Stimulated activated CD8-positive, alpha-beta memory T cell treated with anti-CD3 and anti-CD28 coated beads, Interleukin-2, amount 100 ng/mL, for 48 hours (primary cell): ENCODE results near the gene GORAB.

ENCODE experiments used
- DNase-seq, 2 donors: peaks; one replicate each; pipeline ENCODE4 v3.0.0-alpha.2; 2020; ENCODE audit warnings: low read depth in 2 of 2

GORAB gene

DNA sequence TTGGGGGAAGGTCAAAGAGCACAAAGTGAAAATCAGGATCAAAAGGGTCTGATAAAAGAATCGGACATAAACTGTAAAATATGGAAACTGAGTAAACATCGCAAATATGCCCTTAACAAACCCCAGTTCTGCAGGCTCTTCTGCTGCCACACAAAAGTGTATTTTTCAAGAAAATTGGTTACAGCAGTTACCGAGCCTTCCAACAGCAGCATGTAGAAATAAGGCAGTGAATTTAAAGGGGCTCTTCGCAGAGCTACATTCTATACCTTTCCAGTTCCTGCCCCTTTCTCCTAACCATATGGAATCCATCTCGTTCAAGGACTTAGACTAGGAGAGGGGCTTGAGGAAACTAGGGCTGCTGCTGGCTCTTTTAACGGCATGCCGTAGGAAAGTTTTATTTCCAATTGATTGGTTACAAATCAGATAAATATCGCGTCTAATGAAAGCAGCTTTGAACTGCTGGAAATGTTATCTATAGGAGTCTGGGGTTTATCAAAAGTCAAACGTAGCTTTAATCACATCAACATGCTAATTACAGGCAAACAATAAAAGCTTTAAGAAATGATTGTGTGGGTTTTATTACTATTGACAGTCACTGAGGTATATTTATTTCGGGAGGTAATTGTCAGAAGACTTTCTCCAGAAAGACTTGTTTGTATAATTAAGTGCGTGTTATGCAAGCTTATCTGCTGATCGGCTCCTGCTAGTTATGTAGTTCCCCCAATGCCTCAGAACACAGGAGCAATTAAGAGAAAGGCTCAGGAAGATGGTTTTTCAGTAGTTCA lies 59.1 kb downstream of the GORAB start:
- DNase-seq: no peak

DNA sequence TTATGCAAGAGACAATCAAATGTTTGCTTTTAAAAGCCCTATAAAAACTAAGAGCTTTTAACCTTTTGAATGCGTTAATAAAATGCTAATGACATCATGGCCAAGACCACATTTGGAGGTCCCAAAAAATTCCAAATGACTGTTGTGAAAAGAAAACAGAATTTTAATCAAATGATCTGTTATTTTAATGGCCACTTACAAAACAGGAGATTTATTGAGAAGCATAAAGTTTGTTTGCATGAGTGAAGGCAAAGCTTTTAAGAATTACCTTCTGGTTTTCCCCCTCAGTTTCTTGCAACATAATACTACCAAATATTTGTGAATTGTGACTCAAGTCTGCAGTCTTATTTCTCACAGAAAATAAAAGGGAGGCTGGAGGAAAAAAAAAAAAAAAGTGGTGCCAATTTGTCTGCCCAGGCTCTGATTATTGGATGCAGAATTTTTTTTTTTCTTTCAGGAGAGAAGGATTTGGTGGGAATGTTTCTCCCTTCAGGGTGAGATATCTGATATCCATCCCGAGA lies 60.7 kb downstream of the GORAB start:
- no peak for DNase-seq

DNA sequence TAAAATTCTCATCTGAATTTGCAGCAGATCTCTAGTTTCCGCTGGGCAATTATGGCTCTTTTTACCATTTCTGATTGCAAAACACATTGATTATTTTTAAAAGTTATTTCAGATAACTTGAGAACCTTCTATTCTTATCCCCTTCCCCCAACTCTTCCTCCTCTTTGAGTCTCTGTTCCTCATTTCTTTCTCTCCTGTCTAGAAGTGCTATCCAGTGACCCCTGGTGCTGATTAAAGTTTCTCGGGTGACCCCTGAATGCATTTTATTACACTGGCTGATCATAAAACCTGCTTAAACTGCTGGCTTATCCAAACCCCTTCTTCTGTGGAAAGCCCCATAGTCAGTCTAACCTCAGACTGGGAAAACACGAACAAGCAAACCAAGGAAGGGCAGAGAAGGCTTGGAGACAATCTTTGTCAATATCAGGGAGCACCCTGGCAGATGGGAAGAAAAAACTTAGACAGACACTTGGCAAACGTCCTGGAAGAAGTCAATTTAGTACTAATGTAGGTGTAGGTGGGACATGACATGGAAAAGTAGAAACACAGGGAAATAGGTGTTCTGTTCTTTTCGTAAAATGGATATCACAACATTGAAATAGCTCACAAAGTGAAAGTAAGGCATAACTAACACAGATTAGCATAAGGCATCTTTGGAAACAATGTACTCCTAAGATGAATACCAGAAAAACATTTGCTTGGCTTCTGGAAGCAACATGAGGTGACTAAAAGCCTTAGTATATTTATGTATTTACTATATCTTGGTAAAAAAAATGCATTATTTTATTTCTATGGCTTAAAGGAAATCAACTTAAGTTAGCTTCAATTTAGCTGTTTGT lies 61.4 kb downstream of the GORAB start:
- DNase-seq: no peak

- DNase-seq: no peak
These were observed 62.2 kb downstream of the GORAB start for GRCh38 chr1:170594066-170594626.

GRCh38 chr1:170596701-170597100 lies 64.7 kb downstream of the GORAB start:
- no peak for DNase-seq

GRCh38 chr1:170598618-170599017 lies 66.7 kb downstream of the GORAB start:
- no peak for DNase-seq

DNA sequence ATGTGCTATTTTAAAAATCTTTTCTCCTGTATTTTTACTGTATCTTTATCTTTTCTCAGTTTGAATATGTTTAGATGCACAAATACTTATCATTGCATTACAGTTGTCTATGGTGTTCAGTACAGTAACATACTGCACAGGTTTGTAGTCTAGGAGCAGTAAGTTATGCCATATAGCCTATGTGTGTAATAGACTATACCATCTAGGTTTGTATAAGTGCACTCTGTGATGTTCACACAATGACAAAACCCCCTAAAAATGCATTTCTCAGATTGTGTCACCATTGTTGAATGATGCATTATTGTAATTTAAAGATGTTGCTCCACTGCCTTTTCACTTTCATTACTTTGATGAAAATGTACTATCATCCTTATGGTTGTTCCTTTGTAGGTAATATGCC lies 67.1 kb downstream of the GORAB start:
- DNase-seq: no peak

DNA sequence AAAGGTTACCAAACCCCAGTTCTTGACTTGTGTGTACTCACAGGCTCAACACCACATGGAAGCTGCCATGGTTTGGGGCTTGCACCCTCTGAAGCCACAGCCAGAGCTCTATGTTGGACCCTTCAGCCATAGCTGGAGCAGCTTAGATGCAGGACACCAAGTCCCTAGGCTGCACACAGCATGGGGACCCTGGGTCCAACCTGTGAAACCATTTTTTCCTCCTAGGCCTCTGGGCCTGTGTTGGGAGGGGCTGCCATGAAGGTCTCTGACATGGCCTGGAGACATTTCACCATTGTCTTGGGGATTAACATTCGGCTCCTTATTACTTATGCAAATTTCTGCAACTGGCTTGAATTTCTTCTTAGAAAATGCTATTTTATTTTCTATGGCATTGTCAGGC lies 69.9 kb downstream of the GORAB start:
- no peak for DNase-seq
